ENCODE data around the gene BTK. TPM values are rescaled to one million over a fixed set of nuclear protein-coding genes. Genes with fewer than 3 reads are reported as not detected.

BTK gene
- total RNA-seq, 2 experiments from 2014 or later: 133 to 140 TPM

- BruUV-seq (replicated peaks): no TSS peak
- no peaks in the 10 kb centered on the region for H4K20me1 ChIP-seq (ENCODE audit: insufficient read depth, low read length)
- H3K9me3 ChIP-seq (ENCODE audit: low read length): no peaks in the 10 kb centered on the region
- H3K4me1 ChIP-seq (ENCODE audit: insufficient read depth, low read length, poor library complexity, severe bottlenecking): peaks cover 28% of the 10 kb centered on the region
- peaks cover 9% of the 10 kb centered on the region; the same call in 1 of the 2 replicates for H3K79me2 ChIP-seq (ENCODE audit: insufficient read depth, low read depth, low read length)
- no peak overlapping the region for H2AFZ ChIP-seq (ENCODE audit: low read length)
- no peak overlapping the region for H3K4me3 ChIP-seq (ENCODE audit: low read depth, low read length, poor library complexity, severe bottlenecking)
- CTCF ChIA-PET (ENCODE audit: unreplicated experiment): no interaction called here
- POLR2A ChIA-PET: interaction anchor here (0.8 to 2.2 kb wide), 4 partner anchors 9 to 29 kb away, joined by 3 to 5 read pairs (median 4); partner anchors contain the start of gene BTK
- H3K9me2 ChIP-seq (ENCODE audit: insufficient read depth, low read length): no peaks in the 10 kb centered on the region
- TF ChIP-seq CTCF (conservative IDR thresholded peaks at IDR 0.05; ENCODE audit: low read length) (no peak), EZH2phosphoT487 (IDR thresholded peaks at IDR 0.05; ENCODE audit: borderline replicate concordance, low read depth, low read length) (no peak)
- H3K36me3 ChIP-seq (ENCODE audit: insufficient read depth, low read length): peaks cover 88% of the 10 kb centered on the region
- DNase-seq (ENCODE audit: low spot score): no peak
- no peak overlapping the region for H3K4me2 ChIP-seq (ENCODE audit: low read length)
- no peak overlapping the region for H3K27ac ChIP-seq (ENCODE audit: low read depth, low read length, poor library complexity, severe bottlenecking)
- intact Hi-C loops (cut with micrococcal nuclease; ENCODE audit: unreplicated experiment): no loop called here
Measured at GRCh38 chrX:101397779-101398178, 11.8 kb upstream of the BTK start.

DNA sequence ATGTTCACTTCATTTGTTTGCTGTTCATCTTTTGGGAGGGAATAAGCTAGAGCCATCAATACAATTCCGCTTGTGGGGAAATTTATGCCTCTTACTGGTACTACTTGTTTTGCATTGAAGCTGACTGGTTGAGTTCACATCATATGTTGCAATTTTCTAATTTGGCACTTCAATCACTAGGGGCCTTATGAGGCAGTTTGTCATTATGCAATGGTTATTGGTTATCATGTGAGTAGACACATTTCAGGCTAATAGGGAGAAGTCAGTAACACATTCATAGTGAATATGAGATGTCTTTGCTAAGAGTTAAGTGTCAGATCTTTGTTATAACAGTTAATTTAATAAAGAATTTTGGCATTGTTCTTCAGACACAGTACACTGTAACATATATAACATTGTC is 9.8 kb upstream of the BTK start:
- no peak for DNase-seq (ENCODE audit: low spot score)
- no TSS peak for BruUV-seq (replicated peaks)
- Histone ChIP-seq H3K9me2 (ENCODE audit: insufficient read depth, low read length) (no peaks in the 10 kb centered on the region), H3K4me1 (ENCODE audit: insufficient read depth, low read length, poor library complexity, severe bottlenecking) (peaks cover 34% of the 10 kb centered on the region), H3K4me2 (ENCODE audit: low read length) (peak overlapping the region; percentile 23), H4K20me1 (ENCODE audit: insufficient read depth, low read length) (no peaks in the 10 kb centered on the region), H3K9me3 (ENCODE audit: low read length) (no peaks in the 10 kb centered on the region), H3K27ac (ENCODE audit: low read depth, low read length, poor library complexity, severe bottlenecking) (peak overlapping the region; percentile 55), H2AFZ (ENCODE audit: low read length) (no peak overlapping the region), H3K36me3 (ENCODE audit: insufficient read depth, low read length) (peaks cover 87% of the 10 kb centered on the region), H3K4me3 (ENCODE audit: low read depth, low read length, poor library complexity, severe bottlenecking) (no peak overlapping the region), H3K79me2 (ENCODE audit: insufficient read depth, low read depth, low read length) (peaks cover 28% of the 10 kb centered on the region)
- ChIA-PET CTCF (ENCODE audit: unreplicated experiment) (no interaction called here), POLR2A (interaction anchor here (0.5 to 2.3 kb wide), 5 partner anchors 11 to 234 kb away, joined by 3 to 8 read pairs (median 6); no protein-coding TSS in a partner anchor)
- no peak for TF ChIP-seq CTCF (conservative IDR thresholded peaks at IDR 0.05; ENCODE audit: low read length)
- TF ChIP-seq EZH2phosphoT487 (IDR thresholded peaks at IDR 0.05; ENCODE audit: borderline replicate concordance, low read depth, low read length): no peak
- intact Hi-C loops (cut with micrococcal nuclease; ENCODE audit: unreplicated experiment): no loop called here

DNA sequence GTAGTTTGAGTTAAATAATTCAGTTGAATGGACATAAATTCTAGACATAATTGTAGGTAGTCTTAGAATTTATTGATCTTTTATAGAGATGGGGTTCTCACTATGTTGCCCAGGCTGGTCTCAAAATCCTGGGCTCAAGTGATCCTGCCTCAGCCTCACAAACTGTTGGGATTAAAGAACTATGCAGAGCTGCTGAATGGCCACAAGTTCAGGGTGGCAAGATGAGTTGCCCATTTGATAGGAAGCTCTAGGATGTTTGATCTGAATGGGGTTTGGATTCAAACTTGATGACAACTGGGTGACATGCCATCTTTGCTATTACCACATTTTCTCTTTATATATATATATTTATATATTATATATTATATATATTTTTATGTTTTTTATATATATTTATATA is 8.4 kb upstream of the BTK start:
- no peak for DNase-seq (ENCODE audit: low spot score)
- Histone ChIP-seq H3K36me3 (ENCODE audit: insufficient read depth, low read length) (peaks cover 75% of the 10 kb centered on the region), H3K4me2 (ENCODE audit: low read length) (peak overlapping the region; percentile 83), H3K4me1 (ENCODE audit: insufficient read depth, low read length, poor library complexity, severe bottlenecking) (peaks cover 39% of the 10 kb centered on the region), H4K20me1 (ENCODE audit: insufficient read depth, low read length) (no peaks in the 10 kb centered on the region), H3K9me3 (ENCODE audit: low read length) (no peaks in the 10 kb centered on the region), H3K4me3 (ENCODE audit: low read depth, low read length, poor library complexity, severe bottlenecking) (peak overlapping the region; percentile 98), H3K27ac (ENCODE audit: low read depth, low read length, poor library complexity, severe bottlenecking) (peak overlapping the region; percentile 88), H2AFZ (ENCODE audit: low read length) (no peak overlapping the region), H3K9me2 (ENCODE audit: insufficient read depth, low read length) (no peaks in the 10 kb centered on the region), H3K79me2 (ENCODE audit: insufficient read depth, low read depth, low read length) (peaks cover 33% of the 10 kb centered on the region)
- TF ChIP-seq CTCF (conservative IDR thresholded peaks at IDR 0.05; ENCODE audit: low read length) (no peak), EZH2phosphoT487 (IDR thresholded peaks at IDR 0.05; ENCODE audit: borderline replicate concordance, low read depth, low read length) (no peak)
- no TSS peak for BruUV-seq (replicated peaks)
- CTCF ChIA-PET (ENCODE audit: unreplicated experiment): no interaction called here
- intact Hi-C loops (cut with micrococcal nuclease; ENCODE audit: unreplicated experiment): no loop called here
- POLR2A ChIA-PET: interaction anchor here (1.2 to 2.3 kb wide), 3 partner anchors 9 to 19 kb away, joined by 4 to 6 read pairs (median 6); no protein-coding TSS in a partner anchor
